PC-9 (cell line): ENCODE data around the gene TGFBR2. TPM values are rescaled to one million over a fixed set of nuclear protein-coding genes. Genes with fewer than 3 reads are reported as not detected.

Source experiments
- BruUV-seq: library from RNA; stranded (reverse); fragments of 400-500 nt; replicated peaks from 2 replicates; lab custom pipeline; 2021; lab: Mats Ljungman, UMichigan
- CTCF ChIA-PET: fragments of 300-600 bp; sonication (Branson Sonifier 250); formaldehyde crosslinking; loops from one replicate; lab custom pipeline; 2022; ENCODE audit warnings: antibody characterized with exemption; lab: Charles Lee
- POLR2A ChIA-PET: fragments of 300-600 bp; sonication (Branson Sonifier 250); formaldehyde crosslinking; loops from one replicate; lab custom pipeline; 2022; ENCODE audit warnings: antibody characterized with exemption; ENCODE audit not compliant: unreplicated experiment; lab: Charles Lee
- DNase-seq, 2 experiments: peaks; one replicate each; pipeline versions ENCODE4 v3.0.0 to v3.0.0-alpha.2; 2015 to 2022; ENCODE audit warnings: mixed read lengths in 1 of 2
- H2AFZ ChIP-seq: fragments of 200-600 bp; sonication (generic); 2 replicates; pipeline ENCODE4 v1.8.1; 2017; ENCODE audit warnings: antibody characterized with exemption
- H3F3A ChIP-seq: fragments of 200-600 bp; sonication (generic); 2 replicates; pipeline ENCODE4 v1.8.1; 2017; ENCODE audit warnings: antibody characterized with exemption, mild to moderate bottlenecking, low read depth; ENCODE audit not compliant: insufficient read depth
- H3K27ac ChIP-seq: fragments of 200-600 bp; sonication (generic); 2 replicates; pipeline ENCODE4 v1.6.1; 2016; ENCODE audit warnings: mixed run types
- H3K27me3 ChIP-seq: fragments of 200-600 bp; sonication (generic); 2 replicates; pipeline ENCODE4 v1.6.1; 2016; ENCODE audit warnings: low read depth, mixed run types; ENCODE audit not compliant: insufficient read depth
- H3K36me3 ChIP-seq: fragments of 200-600 bp; sonication (generic); 2 replicates; pipeline ENCODE4 v1.6.1; 2016; ENCODE audit warnings: low read depth, mixed run types
- H3K4me1 ChIP-seq: fragments of 200-600 bp; sonication (generic); replicated peaks from 2 replicates; pipeline ENCODE4 v1.6.1; 2016; ENCODE audit warnings: mixed run types; ENCODE audit not compliant: insufficient read depth
- H3K4me2 ChIP-seq: fragments of 200-600 bp; sonication (generic); 2 replicates; pipeline ENCODE4 v1.6.1; 2017; ENCODE audit warnings: mixed run types
- H3K4me3 ChIP-seq: fragments of 200-600 bp; sonication (generic); 2 replicates; pipeline ENCODE4 v1.6.1; 2016; ENCODE audit warnings: mixed run types
- H3K79me2 ChIP-seq: fragments of 200-600 bp; sonication (generic); 2 replicates; pipeline ENCODE4 v1.6.1; 2017; ENCODE audit warnings: low read depth, mixed run types
- H3K9me2 ChIP-seq: fragments of 200-600 bp; sonication (generic); 2 replicates; pipeline ENCODE4 v1.8.1; 2017; ENCODE audit warnings: mild to moderate bottlenecking; ENCODE audit not compliant: insufficient read depth
- H3K9me3 ChIP-seq: fragments of 200-600 bp; sonication (generic); 2 replicates; pipeline ENCODE4 v1.8.1; 2016; ENCODE audit warnings: low read depth; ENCODE audit not compliant: insufficient read depth
- H4K20me1 ChIP-seq: fragments of 200-600 bp; sonication (generic); 2 replicates; pipeline ENCODE4 v1.8.1; 2017; ENCODE audit not compliant: insufficient read depth
- CTCF ChIP-seq: fragments of 200-600 bp; sonication (generic); conservative IDR thresholded peaks from 2 replicates; pipeline ENCODE4 v1.6.1; 2017; ENCODE audit warnings: mixed run types, antibody characterized with exemption, mild to moderate bottlenecking, moderate library complexity
- EZH2 ChIP-seq: fragments of 200-600 bp; sonication (generic); IDR thresholded peaks from 2 replicates; pipeline ENCODE4 v1.8.0; 2017; ENCODE audit warnings: antibody characterized with exemption, low read depth
- intact Hi-C: fragments of 100-400 bp; cut with micrococcal nuclease; formaldehyde crosslinking; loops from one replicate; pipeline ENCODE4 v1.10.0; 2022; ENCODE audit not compliant: unreplicated experiment
- total RNA-seq: library from RNA; stranded (reverse); gene quantifications from 2 replicates; pipeline ENCODE4 v1.2.3, GENCODE V29; 2021

Gene TGFBR2
- total RNA-seq, 1 experiment from 2014 or later, result 33.6 TPM

- POLR2A ChIA-PET, result no interaction called here
- Histone ChIP-seq H3K9me2 (no peaks in the 10 kb centered on the region), H3K79me2 (no peaks in the 10 kb centered on the region), H4K20me1 (no peaks in the 10 kb centered on the region), H3K4me1 (peaks cover 21% of the 10 kb centered on the region), H3K27me3 (no peaks in the 10 kb centered on the region), H3K4me3 (no peak overlapping the region), H3F3A (peaks cover 10% of the 10 kb centered on the region), H2AFZ (no peak overlapping the region), H3K27ac (no peak overlapping the region), H3K9me3 (no peaks in the 10 kb centered on the region), H3K36me3 (no peaks in the 10 kb centered on the region), H3K4me2 (no peak overlapping the region)
- no peak for DNase-seq
- TF ChIP-seq EZH2 (no peak), CTCF (no peak)
- CTCF ChIA-PET, result no interaction called here
- intact Hi-C loops, result no loop called here
- no TSS peak for BruUV-seq
Observed at GRCh38 chr3:30685267-30685667, 78.9 kb downstream of the TGFBR2 start.

- CTCF ChIA-PET, result no interaction called here
- Histone ChIP-seq H3K9me3 (no peaks in the 10 kb centered on the region), H3K9me2 (no peaks in the 10 kb centered on the region), H3K27me3 (no peaks in the 10 kb centered on the region), H3K4me2 (no peak overlapping the region), H3K79me2 (no peaks in the 10 kb centered on the region), H3K27ac (no peak overlapping the region), H3K4me3 (no peak overlapping the region), H3K4me1 (peaks cover 21% of the 10 kb centered on the region), H4K20me1 (no peaks in the 10 kb centered on the region), H3F3A (peaks cover 10% of the 10 kb centered on the region), H3K36me3 (no peaks in the 10 kb centered on the region), H2AFZ (no peak overlapping the region)
- intact Hi-C loops, result no loop called here
- no peak for DNase-seq
- TF ChIP-seq EZH2 (no peak), CTCF (no peak)
- POLR2A ChIA-PET, result no interaction called here
- no TSS peak for BruUV-seq
Observed at GRCh38 chr3:30686176-30686575, 79.8 kb downstream of the TGFBR2 start.

- DNase-seq, result no peak
- H3K4me2 ChIP-seq, result no peak overlapping the region
- no peaks in the 10 kb centered on the region for H3K9me2 ChIP-seq
- peaks cover 10% of the 10 kb centered on the region for H3F3A ChIP-seq
- CTCF ChIA-PET, result no interaction called here
- H3K27ac ChIP-seq, result no peak overlapping the region
- H3K36me3 ChIP-seq, result no peaks in the 10 kb centered on the region
- H3K9me3 ChIP-seq, result no peaks in the 10 kb centered on the region
- intact Hi-C loops, result no loop called here
- H2AFZ ChIP-seq, result no peak overlapping the region
- H3K79me2 ChIP-seq, result no peaks in the 10 kb centered on the region
- TF ChIP-seq EZH2 (no peak), CTCF (no peak)
- H3K27me3 ChIP-seq, result no peaks in the 10 kb centered on the region
- H3K4me1 ChIP-seq, result peaks cover 21% of the 10 kb centered on the region
- H4K20me1 ChIP-seq, result no peaks in the 10 kb centered on the region
- no peak overlapping the region for H3K4me3 ChIP-seq
- no TSS peak for BruUV-seq
- POLR2A ChIA-PET, result no interaction called here
Observed at GRCh38 chr3:30686799-30687198, 80.4 kb downstream of the TGFBR2 start.
